H1 (cell line): ENCODE data around the gene HIVEP3. TPM values are rescaled to one million over a fixed set of nuclear protein-coding genes. Genes with fewer than 3 reads are reported as not detected.

ENCODE experiments used
- CTCF ChIA-PET: fragments of 300-600 bp; sonication (Branson Sonifier 250); formaldehyde crosslinking; loops from one replicate; lab custom pipeline; 2021; ENCODE audit not compliant: partially characterized antibody; lab: Charles Lee
- POLR2A ChIA-PET: fragments of 300-600 bp; sonication (Branson Sonifier 250); formaldehyde crosslinking; loops from one replicate; lab custom pipeline; 2021; ENCODE audit warnings: inconsistent platforms; ENCODE audit not compliant: partially characterized antibody; lab: Charles Lee
- DNase-seq, 2 experiments: peaks; one replicate each; pipeline versions ENCODE4 v3.0.0 to v3.0.0-alpha.2; 2010 to 2022; ENCODE audit warnings: low spot score in 2 of 2, low read depth in 1 of 2, mixed read lengths in 1 of 2
- FAIRE-seq: peaks from 2 replicates; lab custom pipeline; 2011; peaks lifted over from hg19 to GRCh38; lab: Jason Lieb, UNC
- H2AFZ ChIP-seq: 2 replicates; pipeline ENCODE4 v1.8.1; 2012; ENCODE audit warnings: low read length, inconsistent platforms
- H2AK5ac ChIP-seq: 2 replicates; pipeline ENCODE4 v1.6.1; 2013; ENCODE audit warnings: low read depth, low read length
- H2BK120ac ChIP-seq: replicated peaks from 2 replicates; pipeline ENCODE3; 2013; ENCODE audit warnings: low read depth, low read length, inconsistent platforms
- H2BK12ac ChIP-seq: 2 replicates; pipeline ENCODE4 v1.6.1; 2013; ENCODE audit warnings: low read depth, low read length
- H2BK15ac ChIP-seq: 2 replicates; pipeline ENCODE4 v1.6.1; 2013; ENCODE audit warnings: low read length
- H2BK20ac ChIP-seq: 2 replicates; pipeline ENCODE4 v1.6.1; 2013; ENCODE audit warnings: low read length
- H2BK5ac ChIP-seq: 2 replicates; pipeline ENCODE4 v1.6.1; 2013; ENCODE audit warnings: low read depth, low read length
- H3K14ac ChIP-seq: 2 replicates; pipeline ENCODE4 v1.6.1; 2013; ENCODE audit warnings: inconsistent platforms; ENCODE audit not compliant: insufficient read length
- H3K18ac ChIP-seq: 2 replicates; pipeline ENCODE4 v1.6.1; 2013; ENCODE audit warnings: low read length; ENCODE audit errors: extremely low read depth
- H3K23ac ChIP-seq: 2 replicates; pipeline ENCODE4 v1.6.1; 2013; ENCODE audit warnings: inconsistent platforms; ENCODE audit not compliant: insufficient read length
- H3K23me2 ChIP-seq: 2 replicates; pipeline ENCODE4 v1.6.1; 2013; ENCODE audit warnings: low read depth, low read length
- H3K27ac ChIP-seq: 2 replicates; pipeline ENCODE4 v1.6.1; 2011; ENCODE audit warnings: low read depth, low read length, inconsistent platforms
- H3K27me3 ChIP-seq, 4 experiments: replicated peaks in 1 of 4; 1 replicate in 1 of 4; 2 replicates in 3 of 4; pipeline versions ENCODE4 v1.6.1 to v1.8.1; 2011 to 2013; ENCODE audit warnings: low read length in 3 of 4, mild to moderate bottlenecking in 3 of 4, inconsistent platforms in 2 of 4, mixed read lengths in 2 of 4, moderate library complexity in 1 of 4; ENCODE audit not compliant: control insufficient read depth in 3 of 4, insufficient read depth in 3 of 4; ENCODE audit errors: extremely low read depth in 1 of 4
- H3K36me3 ChIP-seq, 4 experiments: 2 replicates each; pipeline versions ENCODE4 v1.6.1 to v1.8.1; 2011 to 2013; ENCODE audit warnings: mild to moderate bottlenecking in 4 of 4, low read length in 3 of 4, moderate library complexity in 2 of 4, control low read depth in 1 of 4, inconsistent platforms in 1 of 4; ENCODE audit not compliant: insufficient read depth in 4 of 4, control insufficient read depth in 2 of 4
- H3K4ac ChIP-seq: replicated peaks from 2 replicates; pipeline ENCODE3; 2013; ENCODE audit warnings: low read length, low read depth, mixed read lengths, inconsistent platforms; ENCODE audit not compliant: insufficient read length
- H3K4me1 ChIP-seq, 4 experiments: replicated peaks in 1 of 4; 1 replicate in 1 of 4; 2 replicates in 3 of 4; pipeline versions ENCODE4 v1.6.1 to v1.8.1; 2011 to 2013; ENCODE audit warnings: low read length in 3 of 4, inconsistent platforms in 2 of 4, mixed read lengths in 1 of 4; ENCODE audit not compliant: insufficient read depth in 4 of 4, control insufficient read depth in 3 of 4
- H3K4me2 ChIP-seq, 2 experiments: 2 replicates each; pipeline versions ENCODE4 v1.6.1 to v1.8.1; 2011 to 2013; ENCODE audit warnings: low read depth in 2 of 2, low read length in 2 of 2, control low read depth in 1 of 2, inconsistent platforms in 1 of 2, mild to moderate bottlenecking in 1 of 2; ENCODE audit not compliant: insufficient read depth in 1 of 2
- H3K4me3 ChIP-seq, 4 experiments: fragments of 200-600, 300-600 bp in 1 of 4; sonication (generic), shearing (Covaris generic), sonication (Bioruptor Twin) in 1 of 4; 2 replicates each; pipeline versions ENCODE4 v1.5.1 to v1.8.1; 2011 to 2016; ENCODE audit warnings: low read length in 4 of 4, low read depth in 3 of 4, control low read depth in 2 of 4, inconsistent platforms in 2 of 4, mild to moderate bottlenecking in 2 of 4, mixed read lengths in 1 of 4, moderate library complexity in 1 of 4; ENCODE audit not compliant: insufficient read depth in 2 of 4; ENCODE audit errors: extremely low read depth in 1 of 4
- H3K56ac ChIP-seq: replicated peaks from 2 replicates; pipeline ENCODE3; 2013; ENCODE audit warnings: low read depth, mild to moderate bottlenecking, mixed read lengths, low read length, inconsistent platforms; ENCODE audit not compliant: insufficient read length
- H3K79me1 ChIP-seq: 2 replicates; pipeline ENCODE4 v1.6.1; 2013; ENCODE audit warnings: low read depth, low read length, control low read depth
- H3K79me2 ChIP-seq, 2 experiments: 2 replicates each; pipeline versions ENCODE4 v1.6.1 to v1.8.1; 2012 to 2013; ENCODE audit warnings: low read length in 2 of 2, mild to moderate bottlenecking in 2 of 2, inconsistent platforms in 1 of 2; ENCODE audit not compliant: insufficient read depth in 2 of 2, control insufficient read depth in 1 of 2
- H3K9ac ChIP-seq, 4 experiments: replicated peaks in 1 of 4; 1 replicate in 1 of 4; 2 replicates in 3 of 4; pipeline versions ENCODE4 v1.6.1 to v1.8.1; 2011 to 2013; ENCODE audit warnings: low read depth in 3 of 4, low read length in 3 of 4, control low read depth in 2 of 4, mild to moderate bottlenecking in 2 of 4, moderate library complexity in 2 of 4, inconsistent platforms in 1 of 4; ENCODE audit errors: extremely low read depth in 1 of 4
- H3K9me3 ChIP-seq, 2 experiments: 2 replicates each; pipeline versions ENCODE4 v1.6.1 to v1.8.1; 2012 to 2013; ENCODE audit warnings: mild to moderate bottlenecking in 2 of 2, moderate library complexity in 2 of 2, control low read depth in 1 of 2, inconsistent platforms in 1 of 2, low read depth in 1 of 2, low read length in 1 of 2, mixed read lengths in 1 of 2; ENCODE audit not compliant: insufficient read depth in 2 of 2
- H4K20me1 ChIP-seq, 2 experiments: replicated peaks in 1 of 2; 2 replicates each; pipeline versions ENCODE3 to v1.8.1; 2011 to 2013; ENCODE audit warnings: inconsistent platforms in 2 of 2, low read length in 2 of 2, mild to moderate bottlenecking in 1 of 2; ENCODE audit not compliant: insufficient read depth in 2 of 2, control insufficient read depth in 1 of 2
- H4K5ac ChIP-seq: 2 replicates; pipeline ENCODE4 v1.6.1; 2013; ENCODE audit warnings: low read length, low read depth, mixed read lengths, inconsistent platforms; ENCODE audit not compliant: insufficient read length
- H4K8ac ChIP-seq: 2 replicates; pipeline ENCODE4 v1.8.0; 2013; ENCODE audit warnings: mild to moderate bottlenecking, moderate library complexity, low read length, inconsistent platforms; ENCODE audit not compliant: insufficient read depth; ENCODE audit errors: extremely low read depth
- H4K91ac ChIP-seq: replicated peaks from 2 replicates; pipeline ENCODE3; 2013; ENCODE audit warnings: low read length, mixed read lengths, inconsistent platforms; ENCODE audit not compliant: insufficient read length
- ATF3 ChIP-seq: IDR thresholded peaks from 2 replicates; pipeline ENCODE4 v1.6.1; 2011; ENCODE audit warnings: low read depth, mild to moderate bottlenecking, low read length; ENCODE audit not compliant: insufficient read depth
- BACH1 ChIP-seq: IDR thresholded peaks from 2 replicates; pipeline ENCODE4 v1.6.1; 2012; ENCODE audit warnings: low read length, improper control_type of control experiment
- BCL11A ChIP-seq, 2 experiments: IDR thresholded peaks; one replicate each; pipeline ENCODE4 v1.6.1; 2011; ENCODE audit warnings: low read depth in 2 of 2, low read length in 2 of 2, mild to moderate bottlenecking in 2 of 2
- CREB1 ChIP-seq: IDR thresholded peaks from 2 replicates; pipeline ENCODE4 v1.6.1; 2012; ENCODE audit warnings: inconsistent platforms
- KDM5A ChIP-seq: fragments of 200-600 bp; IDR thresholded peaks from 2 replicates; pipeline ENCODE4 v1.7.1; 2012; ENCODE audit warnings: mild to moderate bottlenecking, low read length, inconsistent platforms, mixed read lengths
- NANOG ChIP-seq: IDR thresholded peaks from 2 replicates; pipeline ENCODE4 v1.6.1; 2011; ENCODE audit warnings: low read length, low read depth, mild to moderate bottlenecking, inconsistent platforms; ENCODE audit not compliant: insufficient read depth, poor library complexity, severe bottlenecking
- POLR2A ChIP-seq, 2 experiments: IDR thresholded peaks; 1 replicate in 1 of 2; 2 replicates in 1 of 2; pipeline ENCODE4 v1.6.1; 2011; ENCODE audit warnings: low read depth in 2 of 2, low read length in 2 of 2, mild to moderate bottlenecking in 2 of 2; ENCODE audit errors: control extremely low read depth in 1 of 2
- POU5F1 ChIP-seq: IDR thresholded peaks from 2 replicates; pipeline ENCODE4 v1.6.1; 2011; ENCODE audit warnings: low read depth, mild to moderate bottlenecking, low read length, moderate library complexity
- RAD21 ChIP-seq, 2 experiments: IDR thresholded peaks in 1 of 2; conservative IDR thresholded peaks in 1 of 2; 2 replicates each; pipeline ENCODE4 v1.6.1; 2011; ENCODE audit warnings: low read depth in 2 of 2, low read length in 2 of 2, improper control_type of control experiment in 1 of 2, inconsistent platforms in 1 of 2, mild to moderate bottlenecking in 1 of 2, moderate library complexity in 1 of 2
- RXRA ChIP-seq: IDR thresholded peaks from 2 replicates; pipeline ENCODE4 v1.6.1; 2011; ENCODE audit warnings: low read depth, mild to moderate bottlenecking, low read length, moderate library complexity; ENCODE audit not compliant: insufficient read depth
- SIX5 ChIP-seq: IDR thresholded peaks from 2 replicates; pipeline ENCODE4 v1.6.1; 2011; ENCODE audit warnings: mild to moderate bottlenecking, low read depth, low read length
- SP4 ChIP-seq: IDR thresholded peaks from 2 replicates; pipeline ENCODE4 v1.6.1; 2012; ENCODE audit warnings: low read length, inconsistent platforms
- TCF12 ChIP-seq: IDR thresholded peaks from 2 replicates; pipeline ENCODE4 v1.6.1; 2011; ENCODE audit warnings: low read depth, mild to moderate bottlenecking, low read length
- ZNF274 ChIP-seq: IDR thresholded peaks from 2 replicates; pipeline ENCODE4 v1.7.0; 2012; ENCODE audit warnings: low read length, borderline replicate concordance; ENCODE audit errors: extremely low read depth
- WGBS, 2 experiments: shearing (Covaris generic) in 1 of 2; methylation state at CpG; one replicate each; pipeline versions ENCODE4 v1.1.6 to v1.1.7; 2013 to 2015; ENCODE audit warnings: low lambda C conversion rate in 2 of 2, mixed read lengths in 2 of 2, inconsistent platforms in 1 of 2, low coverage in 1 of 2, missing lambda C conversion rate in 1 of 2; ENCODE audit not compliant: insufficient replicate concordance in 2 of 2, insufficient coverage in 1 of 2, insufficient read length in 1 of 2; ENCODE audit errors: extremely low coverage in 1 of 2, missing lambda C conversion rate in 1 of 2; 5-methylcytosine and 5-hydroxymethylcytosine counted together
- polyA plus RNA-seq, 7 experiments: library from polyadenylated mRNA; depleted of rRNA in 3 of 7; stranded (reverse) in 5 of 7; unstranded in 2 of 7; fragments of >200 nt in 5 of 7; fragments of 200-250 nt in 2 of 7; gene quantifications; 1 replicate in 5 of 7; 2 replicates in 1 of 7; 4 replicates in 1 of 7; pipeline versions ENCODE4 v1.2.1 to v1.2.3, GENCODE V29; 2011 to 2013; ENCODE audit warnings: missing spikeins in 2 of 7, mixed read lengths in 2 of 7
- total RNA-seq: library from RNA; stranded (reverse); fragmentation: NEBNext Ultra II Directional; extraction: Animal tissue kit (Norgen Biotek cat#: 25700); gene quantifications from 2 replicates; pipeline ENCODE4 v1.2.1, GENCODE V29; 2021

Gene HIVEP3
- total and polyA plus RNA-seq, 2 of the 8 experiments (the other 6 are each of a cell fraction or from before 2014, with no cell fraction given): 0.24 to 0.69 TPM

DNA sequence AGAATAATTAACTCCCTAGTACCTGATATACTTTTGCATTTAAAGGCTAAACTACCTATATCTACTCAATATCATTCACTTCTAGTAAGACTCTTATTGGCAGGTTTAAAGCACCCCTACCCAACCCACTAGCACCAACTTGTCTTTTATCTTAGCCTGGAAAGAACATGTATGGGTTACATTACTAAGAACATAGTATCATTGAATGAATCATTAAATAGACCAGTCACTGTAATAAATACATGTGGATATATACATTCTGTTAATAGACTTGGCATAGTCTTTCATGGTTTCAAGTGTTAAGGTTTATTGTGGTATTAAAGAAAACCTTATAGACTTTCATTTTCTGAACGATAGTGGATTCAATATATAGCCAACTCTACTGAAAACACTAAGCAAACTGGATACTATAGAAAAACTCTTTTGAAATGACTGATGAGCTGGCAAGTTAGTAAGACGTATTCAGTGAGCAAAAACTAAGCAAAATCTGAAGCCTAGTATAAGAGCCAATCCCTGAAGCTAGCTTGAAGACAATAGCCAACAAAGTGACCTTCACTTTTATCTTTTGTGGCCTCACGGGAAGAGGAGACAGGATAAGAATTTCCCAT, 10.3 kb downstream of the HIVEP3 start:
- H2BK15ac ChIP-seq: no peak overlapping the region
- H4K91ac ChIP-seq: no peak overlapping the region
- no peak overlapping the region for H3K9ac ChIP-seq
- no peaks in the 10 kb centered on the region for H3K79me2 ChIP-seq
- FAIRE-seq: no peak
- no peaks in the 10 kb centered on the region for H3K9me3 ChIP-seq
- no peak overlapping the region for H2BK120ac ChIP-seq
- no peak overlapping the region for H2BK12ac ChIP-seq
- no peak overlapping the region for H3K14ac ChIP-seq
- H2AFZ ChIP-seq: no peak overlapping the region
- H3K4me1 ChIP-seq: no peaks in the 10 kb centered on the region
- 94% methylated on average over 3 of the region's 3 CpGs; no CpG with 5 or more reads in 1 of the 2 experiments for WGBS, 2 experiments
- no peak overlapping the region for H3K27ac ChIP-seq
- H3K36me3 ChIP-seq: no peaks in the 10 kb centered on the region
- ChIA-PET CTCF (interaction anchor here (2.3 kb wide), 1 partner anchor 11 kb away, joined by 8 read pairs; the partner anchor contains the start of gene HIVEP3), POLR2A (interaction anchor here (1.0 kb wide), 1 partner anchor 33 kb away, joined by 3 read pairs; no protein-coding TSS in a partner anchor)
- no peaks in the 10 kb centered on the region for H3K79me1 ChIP-seq
- no peaks in the 10 kb centered on the region for H3K27me3 ChIP-seq
- H4K20me1 ChIP-seq: no peaks in the 10 kb centered on the region
- no peak overlapping the region for H3K4me3 ChIP-seq
- H4K5ac ChIP-seq: no peak overlapping the region
- no peak overlapping the region for H2BK5ac ChIP-seq
- DNase-seq: no peak
- no peak overlapping the region for H3K56ac ChIP-seq
- no peak overlapping the region for H3K4me2 ChIP-seq
- no peak overlapping the region for H3K18ac ChIP-seq
- H3K23me2 ChIP-seq: no peaks in the 10 kb centered on the region
- no peak overlapping the region for H2AK5ac ChIP-seq
- no peak overlapping the region for H3K4ac ChIP-seq
- no peak overlapping the region for H4K8ac ChIP-seq
- H3K23ac ChIP-seq: no peak overlapping the region
- no peak overlapping the region for H2BK20ac ChIP-seq
- TF ChIP-seq SIX5 (no peak), BCL11A (IDR thresholded peaks at IDR 0.05; ENCODE audit: low read depth in 2 of 2, low read length in 2 of 2) (no peak), RXRA (no peak), ATF3 (no peak), BACH1 (no peak), POLR2A (IDR thresholded peaks at IDR 0.05; ENCODE audit: control extremely low read depth in 1 of 2, low read depth in 2 of 2, low read length in 2 of 2) (no peak), CREB1 (no peak), ZNF274 (no peak), RAD21 (IDR thresholded peaks at IDR 0.05 in 1 of 2, conservative IDR thresholded peaks at IDR 0.05 in 1 of 2; ENCODE audit: low read depth in 2 of 2, low read length in 2 of 2) (no peak), TCF12 (no peak), POU5F1 (no peak), NANOG (no peak), SP4 (no peak), KDM5A (no peak)
